HEK293 (cell line): Measurements from ENCODE around the gene PTP4A2.
A peak's percentile ranks its signal among the peaks of the same experiment; 100 is the strongest.

ENCODE experiments used
- CTCF ChIA-PET: fragments of 350-600 bp; formaldehyde crosslinking; extraction: SDS; loops from one replicate; lab custom pipeline; 2021; ENCODE audit warnings: antibody characterized with exemption; lab: Yijun Ruan, JAX
- POLR2A ChIA-PET: fragments of 300-600 bp; formaldehyde crosslinking; extraction: SDS; loops from one replicate; lab custom pipeline; 2020; ENCODE audit warnings: antibody characterized with exemption, inconsistent platforms; lab: Yijun Ruan, JAX
- H3K27ac ChIP-seq: fragments of 200-500 bp; sonication (Bioruptor generic); 2 replicates; pipeline ENCODE4 v1.5.1; 2014; ENCODE audit warnings: low read depth, low read length, control low read depth, inconsistent platforms; ENCODE audit errors: extremely low read depth
- H3K36me3 ChIP-seq, 2 experiments: fragments of 200-500 bp in 1 of 2; sonication (Bioruptor generic) in 1 of 2; 1 replicate in 1 of 2; 2 replicates in 1 of 2; pipeline ENCODE4 v1.5.1; 2014 to 2017; ENCODE audit warnings: inconsistent platforms in 2 of 2, low read length in 2 of 2; ENCODE audit not compliant: control insufficient read depth in 2 of 2, insufficient read depth in 1 of 2
- H3K4me1 ChIP-seq: fragments of 200-500 bp; sonication (Bioruptor generic); 2 replicates; pipeline ENCODE4 v1.5.1; 2014; ENCODE audit warnings: mild to moderate bottlenecking, low read length, inconsistent platforms; ENCODE audit not compliant: control insufficient read depth, insufficient read depth
- H3K4me3 ChIP-seq: 2 replicates; pipeline ENCODE4 v1.5.1; 2011; ENCODE audit warnings: low read depth, mild to moderate bottlenecking, control low read depth, low read length, moderate library complexity
- H3K9me3 ChIP-seq: fragments of 200-500 bp; sonication (Bioruptor generic); 2 replicates; pipeline ENCODE4 v1.5.1; 2014; ENCODE audit warnings: low read depth, low read length, inconsistent platforms; ENCODE audit not compliant: control insufficient read depth, insufficient read depth
- KLF9 ChIP-seq: fragments of 450-650 bp; formaldehyde crosslinking; IDR thresholded peaks from 2 replicates; pipeline ENCODE4 v1.5.1; 2016; ENCODE audit warnings: missing biosample characterization, missing genetic modification characterization, low read depth
- MEIS1 ChIP-seq: sonication (generic); formaldehyde crosslinking; IDR thresholded peaks from 2 replicates; pipeline ENCODE4 v1.8.1; 2022; ENCODE audit warnings: missing genetic modification reagents, mild to moderate bottlenecking, borderline replicate concordance
- SP3 ChIP-seq: fragments of 450-650 bp; formaldehyde crosslinking; IDR thresholded peaks from 2 replicates; pipeline ENCODE4 v1.5.1; 2016; ENCODE audit warnings: missing biosample characterization, missing genetic modification characterization
- WT1 ChIP-seq: fragments of 450-650 bp; formaldehyde crosslinking; IDR thresholded peaks from 2 replicates; pipeline ENCODE4 v1.5.1; 2016; ENCODE audit warnings: missing biosample characterization, missing genetic modification characterization
- YY2 ChIP-seq: fragments of 450-650 bp; formaldehyde crosslinking; IDR thresholded peaks from 2 replicates; pipeline ENCODE4 v1.5.1; 2016; ENCODE audit warnings: missing biosample characterization, missing genetic modification characterization
- ZNF140 ChIP-seq: fragments of 450-650 bp; formaldehyde crosslinking; IDR thresholded peaks from 2 replicates; pipeline ENCODE4 v1.5.1; 2016; ENCODE audit warnings: missing biosample characterization, missing genetic modification characterization
- ZNF18 ChIP-seq: fragments of 450-650 bp; formaldehyde crosslinking; IDR thresholded peaks from 2 replicates; pipeline ENCODE4 v1.5.1; 2016; ENCODE audit warnings: missing biosample characterization, missing genetic modification characterization
- ZNF214 ChIP-seq: fragments of 450-650 bp; formaldehyde crosslinking; IDR thresholded peaks from 2 replicates; pipeline ENCODE4 v1.5.1; 2017; ENCODE audit warnings: missing biosample characterization, mild to moderate bottlenecking, missing genetic modification characterization, borderline replicate concordance
- ZNF23 ChIP-seq: fragments of 450-650 bp; formaldehyde crosslinking; IDR thresholded peaks from 2 replicates; pipeline ENCODE4 v1.5.1; 2016; ENCODE audit warnings: missing biosample characterization, missing genetic modification characterization, borderline replicate concordance
- ZNF37A ChIP-seq: fragments of 450-650 bp; IDR thresholded peaks from 2 replicates; pipeline ENCODE4 v1.5.1; 2018; ENCODE audit warnings: missing biosample characterization, missing genetic modification characterization
- ZNF571 ChIP-seq: fragments of 450-650 bp; formaldehyde crosslinking; IDR thresholded peaks from 2 replicates; pipeline ENCODE4 v1.5.0; 2017; ENCODE audit warnings: missing biosample characterization, missing genetic modification characterization
- ZNF664 ChIP-seq: fragments of 450-650 bp; formaldehyde crosslinking; IDR thresholded peaks from 2 replicates; pipeline ENCODE4 v1.5.1; 2016; ENCODE audit warnings: missing biosample characterization, missing genetic modification characterization
- TF ChIP-seq, protein P1 (sequence below): fragments of 450-650 bp; formaldehyde crosslinking; conservative IDR thresholded peaks from 2 replicates; pipeline ENCODE4 v1.5.1; 2016; ENCODE audit warnings: low read depth, missing biosample characterization, missing genetic modification characterization
- TF ChIP-seq, protein P2 (sequence below): fragments of 450-650 bp; formaldehyde crosslinking; conservative IDR thresholded peaks from 2 replicates; pipeline ENCODE4 v1.5.1; 2016; ENCODE audit warnings: low read depth, missing biosample characterization, missing genetic modification characterization

PTP4A2 gene

DNA sequence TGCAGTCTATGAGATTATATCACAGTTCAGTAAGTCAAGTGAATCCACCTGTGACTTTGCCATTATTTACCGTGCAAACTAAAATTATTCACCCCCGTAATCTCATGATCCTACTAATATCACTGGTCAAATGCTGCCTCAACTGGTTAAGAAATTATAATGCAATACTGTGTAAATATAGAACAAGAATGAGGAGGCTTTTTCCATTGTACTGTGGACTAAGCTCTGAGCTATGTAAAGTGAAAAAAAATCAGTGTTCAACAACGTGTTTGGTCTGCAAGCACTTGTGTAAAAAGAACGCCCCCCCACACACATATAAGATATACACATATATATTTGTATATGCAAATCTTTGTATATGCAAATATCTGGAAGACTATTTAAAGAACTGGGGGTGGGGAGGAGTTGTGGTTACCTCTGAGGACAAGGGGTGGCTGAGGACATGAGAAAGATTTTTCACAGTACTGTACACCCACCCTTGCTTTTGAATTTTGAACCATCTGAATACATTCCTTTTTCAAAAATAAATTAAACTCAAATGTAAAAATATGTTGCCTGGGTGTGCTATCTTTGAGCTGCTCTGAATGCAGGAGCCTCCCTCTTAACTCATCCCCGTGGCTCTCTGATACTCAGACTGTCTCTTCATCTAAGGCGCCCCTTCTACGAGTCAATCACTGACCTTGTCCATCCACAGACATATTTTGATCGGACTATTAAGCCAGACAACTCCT lies 57.0 kb downstream of the PTP4A2 start (continued):
- TF ChIP-seq, protein P1, sequence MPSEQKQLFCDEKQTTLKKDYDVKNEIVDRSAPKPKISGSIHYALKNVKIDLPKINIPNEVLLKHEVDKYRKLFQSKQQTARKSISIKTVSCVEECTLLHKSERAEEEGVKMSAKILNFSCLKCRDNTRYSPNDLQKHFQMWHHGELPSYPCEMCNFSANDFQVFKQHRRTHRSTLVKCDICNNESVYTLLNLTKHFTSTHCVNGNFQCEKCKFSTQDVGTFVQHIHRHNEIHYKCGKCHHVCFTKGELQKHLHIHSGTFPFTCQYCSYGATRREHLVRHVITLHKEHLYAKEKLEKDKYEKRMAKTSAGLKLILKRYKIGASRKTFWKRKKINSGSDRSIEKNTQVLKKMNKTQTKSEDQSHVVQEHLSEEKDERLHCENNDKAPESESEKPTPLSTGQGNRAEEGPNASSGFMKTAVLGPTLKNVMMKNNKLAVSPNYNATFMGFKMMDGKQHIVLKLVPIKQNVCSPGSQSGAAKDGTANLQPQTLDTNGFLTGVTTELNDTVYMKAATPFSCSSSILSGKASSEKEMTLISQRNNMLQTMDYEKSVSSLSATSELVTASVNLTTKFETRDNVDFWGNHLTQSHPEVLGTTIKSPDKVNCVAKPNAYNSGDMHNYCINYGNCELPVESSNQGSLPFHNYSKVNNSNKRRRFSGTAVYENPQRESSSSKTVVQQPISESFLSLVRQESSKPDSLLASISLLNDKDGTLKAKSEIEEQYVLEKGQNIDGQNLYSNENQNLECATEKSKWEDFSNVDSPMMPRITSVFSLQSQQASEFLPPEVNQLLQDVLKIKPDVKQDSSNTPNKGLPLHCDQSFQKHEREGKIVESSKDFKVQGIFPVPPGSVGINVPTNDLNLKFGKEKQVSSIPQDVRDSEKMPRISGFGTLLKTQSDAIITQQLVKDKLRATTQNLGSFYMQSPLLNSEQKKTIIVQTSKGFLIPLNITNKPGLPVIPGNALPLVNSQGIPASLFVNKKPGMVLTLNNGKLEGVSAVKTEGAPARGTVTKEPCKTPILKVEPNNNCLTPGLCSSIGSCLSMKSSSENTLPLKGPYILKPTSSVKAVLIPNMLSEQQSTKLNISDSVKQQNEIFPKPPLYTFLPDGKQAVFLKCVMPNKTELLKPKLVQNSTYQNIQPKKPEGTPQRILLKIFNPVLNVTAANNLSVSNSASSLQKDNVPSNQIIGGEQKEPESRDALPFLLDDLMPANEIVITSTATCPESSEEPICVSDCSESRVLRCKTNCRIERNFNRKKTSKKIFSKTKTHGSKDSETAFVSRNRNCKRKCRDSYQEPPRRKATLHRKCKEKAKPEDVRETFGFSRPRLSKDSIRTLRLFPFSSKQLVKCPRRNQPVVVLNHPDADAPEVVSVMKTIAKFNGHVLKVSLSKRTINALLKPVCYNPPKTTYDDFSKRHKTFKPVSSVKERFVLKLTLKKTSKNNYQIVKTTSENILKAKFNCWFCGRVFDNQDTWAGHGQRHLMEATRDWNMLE: no peak
- TF ChIP-seq WT1 (tag by site-specific recombination): no peak

DNA sequence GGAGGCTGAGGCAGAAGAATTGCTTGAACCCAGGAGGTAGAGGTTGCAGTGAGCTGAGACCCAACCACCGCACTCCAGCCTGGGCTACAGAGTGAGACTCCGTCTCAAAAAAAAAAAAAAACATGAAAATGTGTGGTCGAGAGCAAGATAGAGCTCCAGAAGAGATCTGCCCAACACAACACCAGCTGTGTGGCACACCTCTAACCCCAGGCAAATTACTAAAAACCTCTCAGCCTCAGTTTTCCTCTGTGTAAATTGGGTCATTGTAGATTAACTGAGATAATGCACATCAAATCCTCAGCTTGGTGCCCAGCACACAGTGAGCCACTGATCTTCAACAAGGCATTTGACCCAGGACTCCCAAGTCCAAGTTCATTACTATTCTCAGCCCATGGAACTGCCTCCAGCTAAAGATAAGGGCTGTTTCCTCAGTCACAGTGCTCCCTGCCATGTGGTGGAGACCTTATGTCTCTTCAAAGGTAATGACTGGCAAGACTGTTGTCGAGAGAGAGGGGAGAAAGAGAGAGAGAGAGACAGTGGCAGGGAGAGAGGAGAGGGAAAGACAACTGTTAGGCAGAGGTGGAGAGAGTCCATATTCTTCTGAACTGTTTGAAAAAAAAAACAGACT lies 58.1 kb downstream of the PTP4A2 start:
- Histone ChIP-seq H3K27ac (no peak overlapping the region), H3K4me3 (no peak overlapping the region)
- TF ChIP-seq ZNF18 (tag by site-specific recombination) (no peak), ZNF664 (tag by site-specific recombination) (peak; percentile 78)
- TF ChIP-seq, all 188 proteins: peak for 1
- POLR2A ChIA-PET: no interaction called here
- no peaks in the 10 kb centered on the region for H3K36me3 ChIP-seq
- no peaks in the 10 kb centered on the region for H3K9me3 ChIP-seq
- H3K4me1 ChIP-seq: no peaks in the 10 kb centered on the region
- CTCF ChIA-PET: interaction anchor here (0.5 kb wide), 1 partner anchor 63 kb away, joined by 3 read pairs; no protein-coding TSS in a partner anchor

GRCh38 chr1:31878058-31878457 lies 60.1 kb downstream of the PTP4A2 start:
- TF ChIP-seq KLF9 (tag by site-specific recombination) (no peak), YY2 (tag by site-specific recombination) (no peak), ZNF140 (tag by site-specific recombination) (no peak), SP3 (no peak)
- Histone ChIP-seq H3K4me1 (no peaks in the 10 kb centered on the region), H3K4me3 (no peak overlapping the region), H3K9me3 (no peaks in the 10 kb centered on the region), H3K36me3 (no peaks in the 10 kb centered on the region), H3K27ac (no peak overlapping the region)
- CTCF ChIA-PET: interaction anchor here (0.6 to 1.7 kb wide), 4 partner anchors 57 to 259 kb away, joined by 3 to 5 read pairs (median 3); partner anchors contain the start of gene SPOCD1
- POLR2A ChIA-PET: interaction anchor here (0.6 kb wide), 1 partner anchor 10 kb away, joined by 6 read pairs; no protein-coding TSS in a partner anchor

GRCh38 chr1:31877544-31877943 lies 60.6 kb downstream of the PTP4A2 start:
- TF ChIP-seq ZNF571 (tag by site-specific recombination): no peak
- TF ChIP-seq ZNF214: no peak
- TF ChIP-seq ZNF23: no peak
- no peak for TF ChIP-seq MEIS1 (CRISPR knock-in tag)
- TF ChIP-seq, protein P2, sequence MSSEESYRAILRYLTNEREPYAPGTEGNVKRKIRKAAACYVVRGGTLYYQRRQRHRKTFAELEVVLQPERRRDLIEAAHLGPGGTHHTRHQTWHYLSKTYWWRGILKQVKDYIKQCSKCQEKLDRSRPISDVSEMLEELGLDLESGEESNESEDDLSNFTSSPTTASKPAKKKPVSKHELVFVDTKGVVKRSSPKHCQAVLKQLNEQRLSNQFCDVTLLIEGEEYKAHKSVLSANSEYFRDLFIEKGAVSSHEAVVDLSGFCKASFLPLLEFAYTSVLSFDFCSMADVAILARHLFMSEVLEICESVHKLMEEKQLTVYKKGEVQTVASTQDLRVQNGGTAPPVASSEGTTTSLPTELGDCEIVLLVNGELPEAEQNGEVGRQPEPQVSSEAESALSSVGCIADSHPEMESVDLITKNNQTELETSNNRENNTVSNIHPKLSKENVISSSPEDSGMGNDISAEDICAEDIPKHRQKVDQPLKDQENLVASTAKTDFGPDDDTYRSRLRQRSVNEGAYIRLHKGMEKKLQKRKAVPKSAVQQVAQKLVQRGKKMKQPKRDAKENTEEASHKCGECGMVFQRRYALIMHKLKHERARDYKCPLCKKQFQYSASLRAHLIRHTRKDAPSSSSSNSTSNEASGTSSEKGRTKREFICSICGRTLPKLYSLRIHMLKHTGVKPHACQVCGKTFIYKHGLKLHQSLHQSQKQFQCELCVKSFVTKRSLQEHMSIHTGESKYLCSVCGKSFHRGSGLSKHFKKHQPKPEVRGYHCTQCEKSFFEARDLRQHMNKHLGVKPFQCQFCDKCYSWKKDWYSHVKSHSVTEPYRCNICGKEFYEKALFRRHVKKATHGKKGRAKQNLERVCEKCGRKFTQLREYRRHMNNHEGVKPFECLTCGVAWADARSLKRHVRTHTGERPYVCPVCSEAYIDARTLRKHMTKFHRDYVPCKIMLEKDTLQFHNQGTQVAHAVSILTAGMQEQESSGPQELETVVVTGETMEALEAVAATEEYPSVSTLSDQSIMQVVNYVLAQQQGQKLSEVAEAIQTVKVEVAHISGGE (tag by site-specific recombination): no peak
- TF ChIP-seq ZNF37A (tag by site-specific recombination): peak; percentile 99
- no peaks in the 10 kb centered on the region for H3K36me3 ChIP-seq
- POLR2A ChIA-PET: interaction anchor here (0.6 kb wide), 1 partner anchor 11 kb away, joined by 6 read pairs; no protein-coding TSS in a partner anchor
- H3K4me3 ChIP-seq: no peak overlapping the region
- H3K27ac ChIP-seq: no peak overlapping the region
- CTCF ChIA-PET: interaction anchor here (1.6 to 1.7 kb wide), 2 partner anchors 62 to 90 kb away, joined by 3 to 5 read pairs; partner anchors contain the start of gene SPOCD1
- no peaks in the 10 kb centered on the region for H3K4me1 ChIP-seq
- no peaks in the 10 kb centered on the region for H3K9me3 ChIP-seq
